Muscle layer of duodenum (tissue), 2 donors: ENCODE measurements around the gene DPP8.

ENCODE experiments used
- H3K27ac ChIP-seq: one replicate; pipeline ENCODE4 v1.7.0; 2013; ENCODE audit warnings: mild to moderate bottlenecking, low read length
- H3K27me3 ChIP-seq: one replicate; pipeline ENCODE4 v1.7.0; 2013; ENCODE audit warnings: low read depth, mild to moderate bottlenecking, control low read depth, low read length
- H3K36me3 ChIP-seq, 2 donors: one replicate each; pipeline ENCODE4 v1.7.0; 2013; ENCODE audit warnings: low read length in 2 of 2, control low read depth in 1 of 2, mild to moderate bottlenecking in 1 of 2; ENCODE audit not compliant: insufficient read depth in 2 of 2, control insufficient read depth in 1 of 2
- H3K4me1 ChIP-seq, 2 donors: one replicate each; pipeline ENCODE4 v1.7.0; 2013; ENCODE audit warnings: low read length in 2 of 2, mild to moderate bottlenecking in 2 of 2, control low read depth in 1 of 2, moderate library complexity in 1 of 2; ENCODE audit not compliant: insufficient read depth in 2 of 2, control insufficient read depth in 1 of 2
- H3K4me3 ChIP-seq, 2 donors: one replicate each; pipeline ENCODE4 v1.7.0; 2013; ENCODE audit warnings: low read length in 2 of 2, low read depth in 1 of 2, mild to moderate bottlenecking in 1 of 2
- H3K9me3 ChIP-seq, 2 donors: one replicate each; pipeline ENCODE4 v1.7.0; 2013; ENCODE audit warnings: low read length in 2 of 2, control low read depth in 1 of 2, mild to moderate bottlenecking in 1 of 2; ENCODE audit not compliant: control insufficient read depth in 1 of 2
- donor health status: healthy.

DPP8 gene

DNA sequence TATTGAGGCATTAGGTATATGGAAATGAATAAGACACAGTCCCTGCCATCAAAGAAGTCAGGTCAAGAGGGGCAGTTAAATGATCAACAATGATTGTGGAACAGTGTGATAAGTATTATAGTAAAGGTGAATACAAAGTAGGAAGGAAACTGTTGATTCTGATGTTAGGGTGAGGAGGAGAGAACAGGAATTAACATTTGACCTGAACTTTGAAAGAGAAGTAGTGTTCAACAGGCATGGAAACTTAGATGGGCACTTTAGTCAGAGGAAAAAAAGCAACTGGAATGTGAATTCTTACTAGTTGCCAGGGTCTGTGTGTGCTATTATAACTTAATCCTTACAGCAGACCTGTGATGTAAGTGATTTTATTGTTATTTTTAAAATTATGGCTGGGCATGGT, 30.4 kb upstream of the DPP8 start:
- Histone ChIP-seq H3K9me3 (no peaks in the 10 kb centered on the region), H3K27me3 (no peaks in the 10 kb centered on the region), H3K4me1 (no peaks in the 10 kb centered on the region), H3K27ac (no peak overlapping the region), H3K4me3 (no peak overlapping the region), H3K36me3 (no peaks in the 10 kb centered on the region)

DNA sequence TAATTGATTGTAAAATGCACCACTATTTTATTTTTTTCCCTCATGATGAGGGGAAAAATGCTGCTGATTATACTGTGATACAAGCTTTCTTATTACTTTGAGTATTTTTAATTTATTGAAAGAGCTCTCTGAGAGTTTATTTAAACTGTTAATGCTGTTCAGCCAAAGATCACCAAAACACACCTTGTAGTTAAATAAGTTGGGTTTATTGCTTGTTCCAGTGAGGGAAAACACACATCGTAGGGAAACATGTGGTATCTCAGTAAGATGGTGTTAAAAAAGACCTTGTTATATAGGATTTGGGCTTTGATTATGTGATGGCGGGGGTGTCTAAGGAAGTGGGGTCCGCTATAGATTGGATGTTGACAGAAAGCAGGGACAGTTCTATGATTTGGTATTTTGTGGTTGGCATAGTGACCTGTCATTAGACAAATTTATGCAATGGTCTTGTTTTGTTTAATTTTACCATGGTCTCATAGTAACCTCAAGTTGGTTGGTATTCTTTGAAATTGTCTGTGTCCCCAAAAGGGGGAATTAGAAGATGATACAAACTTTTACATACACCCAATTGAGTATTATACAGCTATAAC, 23.8 kb upstream of the DPP8 start:
- Histone ChIP-seq H3K4me3 (no peak overlapping the region), H3K27me3 (no peaks in the 10 kb centered on the region), H3K27ac (no peak overlapping the region), H3K36me3 (no peaks in the 10 kb centered on the region), H3K9me3 (no peaks in the 10 kb centered on the region), H3K4me1 (no peaks in the 10 kb centered on the region)

DNA sequence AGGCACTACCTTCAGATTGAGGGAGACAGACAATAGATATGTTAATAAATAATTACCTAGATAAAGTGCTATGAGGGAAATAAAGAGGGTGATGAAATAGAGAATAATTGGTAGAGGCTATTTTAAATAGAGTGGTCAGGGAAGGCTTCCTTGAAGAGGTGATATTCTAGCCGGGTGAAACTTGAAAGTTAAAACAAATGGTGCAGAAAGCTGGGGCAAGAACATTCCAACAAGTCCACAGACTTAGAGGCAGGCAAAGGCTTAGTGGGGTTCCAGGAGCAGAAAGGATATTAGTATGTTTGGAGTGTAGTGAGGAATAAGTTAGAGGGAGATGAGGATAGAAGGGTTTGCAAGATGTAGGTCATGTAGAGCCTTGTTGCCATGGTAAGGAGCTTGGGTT, 22.8 kb upstream of the DPP8 start:
- H3K36me3 ChIP-seq: no peaks in the 10 kb centered on the region
- no peak overlapping the region for H3K4me3 ChIP-seq
- H3K9me3 ChIP-seq: no peaks in the 10 kb centered on the region
- no peak overlapping the region for H3K27ac ChIP-seq
- H3K27me3 ChIP-seq: no peaks in the 10 kb centered on the region
- no peaks in the 10 kb centered on the region for H3K4me1 ChIP-seq

DNA sequence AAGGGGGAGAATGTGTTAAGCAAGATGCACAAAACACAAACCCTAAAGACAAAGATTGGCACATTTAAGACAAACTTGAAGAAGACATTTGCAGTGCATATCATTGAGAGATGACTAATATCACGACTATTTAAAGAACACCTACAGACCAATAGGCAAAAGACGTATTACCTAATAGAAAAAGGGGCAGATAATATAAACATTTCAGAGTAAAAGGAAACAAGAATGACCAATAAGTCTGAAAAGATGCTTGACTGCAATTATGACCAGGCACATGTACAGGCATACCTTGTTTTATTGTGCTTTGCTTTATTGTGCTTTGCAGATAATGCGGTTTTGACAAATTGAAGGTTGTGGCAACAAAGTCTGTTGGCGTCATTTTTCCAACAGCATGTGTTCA, 17.7 kb upstream of the DPP8 start:
- Histone ChIP-seq H3K9me3 (no peaks in the 10 kb centered on the region), H3K27ac (no peak overlapping the region), H3K4me1 (peaks cover 0 to 5% of the 10 kb centered on the region in 2 donors), H3K27me3 (no peaks in the 10 kb centered on the region), H3K4me3 (no peak overlapping the region), H3K36me3 (no peaks in the 10 kb centered on the region)

DNA sequence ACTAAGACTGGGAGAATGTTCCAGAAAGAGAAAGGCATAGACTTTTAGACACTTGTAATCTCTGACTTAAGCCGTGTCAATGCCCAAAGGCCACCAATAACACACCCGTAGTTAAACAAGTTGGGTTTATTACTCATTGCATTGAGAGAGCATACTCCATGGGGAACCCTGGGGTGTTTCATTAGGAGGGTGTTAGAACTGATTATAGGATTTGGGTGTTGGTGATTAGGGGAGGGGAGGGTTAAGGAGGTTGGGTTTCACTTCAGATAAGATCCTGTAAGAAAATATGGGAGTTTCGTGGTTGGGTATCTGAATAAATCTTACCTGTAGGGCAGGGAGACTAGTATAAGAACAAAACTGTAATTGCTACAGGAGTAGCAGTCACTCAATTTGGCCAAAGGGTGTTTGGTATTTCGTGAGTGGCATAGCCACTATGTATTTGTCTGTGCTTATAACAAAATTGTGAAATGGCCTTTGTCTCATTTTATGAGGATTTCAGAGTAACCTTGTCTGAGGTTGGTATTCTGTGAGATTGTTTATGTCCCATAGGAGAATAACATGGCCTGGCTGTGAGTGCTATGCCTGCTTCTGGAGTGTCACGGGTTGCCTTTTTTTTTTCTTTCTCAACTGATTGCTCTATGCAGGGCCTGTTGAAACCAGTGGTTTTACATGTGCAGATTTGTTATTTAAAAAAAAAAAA, 15.7 kb upstream of the DPP8 start:
- no peak overlapping the region for H3K4me3 ChIP-seq
- peak overlapping the region; percentile 2 for H3K27ac ChIP-seq
- H3K27me3 ChIP-seq: no peaks in the 10 kb centered on the region
- no peaks in the 10 kb centered on the region for H3K9me3 ChIP-seq
- peaks cover 0 to 5% of the 10 kb centered on the region in 2 donors for H3K4me1 ChIP-seq
- H3K36me3 ChIP-seq: no peaks in the 10 kb centered on the region

DNA sequence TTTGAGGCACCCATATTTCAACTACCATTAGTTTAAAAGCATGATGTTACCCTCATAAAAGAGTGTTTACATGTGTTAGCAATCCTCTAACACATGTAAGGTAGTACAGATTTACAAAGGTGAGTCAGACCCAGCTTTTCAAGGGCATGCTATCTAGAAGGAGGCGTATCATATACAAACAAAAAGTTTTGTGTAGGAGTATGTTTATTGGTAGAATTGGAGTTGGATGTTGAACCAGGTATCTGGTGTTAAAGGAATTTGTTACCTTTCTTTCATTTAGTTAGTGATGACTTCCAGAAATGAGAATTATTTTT, 15.2 kb upstream of the DPP8 start:
- no peaks in the 10 kb centered on the region for H3K27me3 ChIP-seq
- peaks cover 0 to 5% of the 10 kb centered on the region in 2 donors for H3K4me1 ChIP-seq
- H3K9me3 ChIP-seq: no peaks in the 10 kb centered on the region
- H3K4me3 ChIP-seq: no peak overlapping the region
- peak overlapping the region; percentile 2 for H3K27ac ChIP-seq
- no peaks in the 10 kb centered on the region for H3K36me3 ChIP-seq

DNA sequence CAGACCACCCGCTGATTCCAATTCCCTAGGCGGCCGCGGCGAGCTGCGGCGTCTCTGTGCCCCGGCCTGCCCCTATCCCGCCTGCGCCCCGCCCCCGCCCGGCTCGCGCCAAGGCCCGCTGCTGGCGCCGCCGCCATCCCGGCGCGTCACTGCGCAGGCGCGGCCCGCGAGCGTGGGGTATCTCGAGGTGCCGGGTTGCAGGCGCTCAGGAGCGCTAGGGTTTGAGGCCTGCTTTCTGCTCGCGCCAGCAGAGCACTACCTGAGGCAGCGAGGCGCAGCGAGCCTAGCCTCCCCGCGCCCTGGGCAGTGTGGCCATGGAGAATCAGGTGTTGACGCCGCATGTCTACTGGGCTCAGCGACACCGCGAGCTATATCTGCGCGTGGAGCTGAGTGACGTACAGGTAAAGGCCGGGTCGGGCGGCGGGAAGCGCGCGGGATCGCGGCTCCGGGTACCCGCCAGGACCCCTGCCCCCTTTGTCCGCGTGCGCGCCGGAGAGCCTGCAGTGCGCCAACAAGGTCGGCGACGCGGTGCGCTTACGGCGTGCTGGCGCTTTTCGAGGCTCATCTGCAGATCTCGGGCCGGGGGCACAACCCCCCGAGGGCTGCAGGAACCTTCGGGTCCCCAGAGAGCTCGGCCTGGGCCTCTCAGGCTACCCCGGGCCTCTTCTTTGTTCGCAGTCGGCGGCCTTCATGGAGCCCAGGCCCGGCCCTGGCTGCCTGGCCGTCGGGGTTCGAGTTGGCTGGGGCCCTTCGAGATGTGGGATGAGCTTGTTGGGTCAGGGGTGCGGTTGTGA, 13.0 kb upstream of the DPP8 start, which contains the start of gene HACD3:
TSS of gene HACD3 (plus strand) at position 146 of the 794 bp plus-strand sequence. CDS start at position 315, 169 bp downstream.
- Histone ChIP-seq H3K27me3 (no peaks in the 10 kb centered on the region), H3K9me3 (no peaks in the 10 kb centered on the region), H3K4me3 (peak within 1 kb of the TSS; percentile 60 to 98), H3K27ac (no peak within 1 kb of the TSS), H3K4me1 (peaks cover 0 to 5% of the 10 kb centered on the region in 2 donors), H3K36me3 (no peaks in the 10 kb centered on the region)

DNA sequence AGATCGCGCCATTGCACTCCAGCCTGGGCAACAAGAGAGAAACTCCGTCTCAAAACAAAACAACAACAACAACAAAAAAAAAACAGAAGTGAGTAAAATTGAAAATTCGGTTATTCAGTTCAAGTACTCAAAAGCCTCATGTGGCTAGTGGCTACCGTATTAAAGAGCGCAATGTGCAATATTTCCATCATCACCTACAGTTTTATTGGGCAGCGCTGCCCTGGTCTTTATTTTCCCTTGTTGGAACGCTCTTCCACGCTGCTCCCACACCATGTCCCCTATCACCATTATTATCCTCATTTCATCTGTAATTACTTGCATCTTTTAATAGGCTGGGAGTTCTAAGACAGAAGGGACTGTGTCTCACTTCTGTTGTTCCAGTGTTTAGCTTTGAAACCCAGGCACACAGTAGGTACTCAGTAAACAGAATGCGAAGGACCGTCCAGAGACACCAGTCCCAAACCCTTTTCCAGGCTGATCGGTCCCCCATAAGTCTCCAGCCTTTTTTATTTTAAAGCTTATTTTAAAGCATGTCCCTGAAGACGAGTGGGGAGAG, 12.4 kb upstream of the DPP8 start:
- H3K27me3 ChIP-seq: no peaks in the 10 kb centered on the region
- H3K36me3 ChIP-seq: no peaks in the 10 kb centered on the region
- H3K9me3 ChIP-seq: no peaks in the 10 kb centered on the region
- H3K27ac ChIP-seq: no peak overlapping the region
- H3K4me1 ChIP-seq: peaks cover 0 to 5% of the 10 kb centered on the region in 2 donors
- H3K4me3 ChIP-seq: peak overlapping the region; percentile 60 to 98

DNA sequence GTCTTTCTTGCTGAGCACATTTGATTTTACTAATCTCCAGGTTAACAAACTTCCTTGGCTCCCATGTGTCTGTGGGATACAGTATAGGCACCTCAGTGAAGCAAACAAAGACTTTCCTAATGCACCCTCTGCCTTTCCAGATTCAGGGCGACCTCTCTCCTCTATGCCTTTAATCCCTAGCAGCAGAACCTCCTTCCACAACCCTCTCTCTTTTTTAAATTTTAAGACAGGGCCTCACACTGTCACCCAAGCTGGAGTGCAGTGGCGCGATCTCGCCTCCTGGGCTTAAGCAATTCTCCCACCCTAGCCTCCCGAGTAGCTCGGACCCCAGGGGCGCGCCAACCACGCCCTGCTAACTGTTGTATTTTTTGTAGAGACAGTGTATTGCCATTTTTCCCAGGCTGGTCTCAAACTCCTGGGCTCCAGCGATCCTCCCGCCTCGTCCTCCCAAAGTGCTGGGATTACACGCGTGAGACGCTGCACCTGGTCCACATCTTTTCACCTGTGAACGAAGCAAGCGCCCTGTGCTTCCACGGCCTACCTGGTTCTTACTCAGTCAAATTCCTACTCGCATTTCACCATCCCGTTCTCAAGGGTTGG, 11.1 kb upstream of the DPP8 start:
- H3K36me3 ChIP-seq: no peaks in the 10 kb centered on the region
- H3K9me3 ChIP-seq: no peaks in the 10 kb centered on the region
- no peaks in the 10 kb centered on the region for H3K27me3 ChIP-seq
- peaks cover 0 to 5% of the 10 kb centered on the region in 2 donors for H3K4me1 ChIP-seq
- no peak overlapping the region for H3K27ac ChIP-seq
- H3K4me3 ChIP-seq: no peak overlapping the region

DNA sequence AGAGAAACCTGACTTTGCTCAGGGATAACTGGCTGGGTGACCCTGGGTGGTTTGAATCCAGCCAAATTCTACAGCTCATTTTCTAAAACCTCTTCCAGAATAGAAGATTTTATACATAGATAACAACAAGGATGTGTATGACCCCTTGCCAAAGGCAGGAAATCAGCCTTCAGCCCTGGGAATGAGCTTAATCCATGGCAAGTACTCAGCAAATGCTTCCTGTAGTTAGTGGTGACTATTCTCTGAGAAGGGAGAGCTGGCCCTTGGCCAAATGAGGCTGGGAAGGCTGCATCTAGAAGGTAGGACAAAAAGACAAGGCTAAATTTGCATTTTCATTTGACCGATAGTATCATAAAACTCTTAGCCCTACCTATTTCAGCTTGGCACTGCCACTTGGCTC, 8.1 kb upstream of the DPP8 start:
- no peaks in the 10 kb centered on the region for H3K9me3 ChIP-seq
- no peak overlapping the region for H3K27ac ChIP-seq
- no peak overlapping the region for H3K4me3 ChIP-seq
- H3K4me1 ChIP-seq: no peaks in the 10 kb centered on the region
- no peaks in the 10 kb centered on the region for H3K27me3 ChIP-seq
- no peaks in the 10 kb centered on the region for H3K36me3 ChIP-seq

DNA sequence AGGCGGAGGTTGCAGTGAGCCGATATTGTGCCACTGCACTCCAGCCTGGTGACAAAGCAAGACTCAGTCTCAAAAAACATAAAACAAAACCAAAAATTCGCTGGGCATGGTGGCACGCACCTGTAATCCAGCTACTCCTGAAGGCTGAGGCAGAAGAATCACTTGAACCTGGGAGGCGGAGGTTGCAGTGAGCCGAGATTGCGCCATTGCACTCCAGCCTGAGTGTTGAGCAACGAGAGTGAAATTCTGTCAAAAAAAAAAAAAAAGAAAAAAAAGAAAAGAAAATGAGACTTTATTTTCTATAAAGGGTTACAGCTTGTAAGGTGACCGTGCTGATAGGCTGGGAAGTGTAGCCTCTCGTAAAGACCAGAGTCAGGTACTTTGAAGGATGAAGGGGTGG, 6.7 kb upstream of the DPP8 start:
- H3K4me3 ChIP-seq: no peak overlapping the region
- no peaks in the 10 kb centered on the region for H3K4me1 ChIP-seq
- H3K36me3 ChIP-seq: no peaks in the 10 kb centered on the region
- no peaks in the 10 kb centered on the region for H3K27me3 ChIP-seq
- no peak overlapping the region for H3K27ac ChIP-seq
- no peaks in the 10 kb centered on the region for H3K9me3 ChIP-seq
